ENCODE measurements around the gene JHY.
A peak's percentile ranks its signal among the peaks of the same experiment; 100 is the strongest.

JHY gene

DNA sequence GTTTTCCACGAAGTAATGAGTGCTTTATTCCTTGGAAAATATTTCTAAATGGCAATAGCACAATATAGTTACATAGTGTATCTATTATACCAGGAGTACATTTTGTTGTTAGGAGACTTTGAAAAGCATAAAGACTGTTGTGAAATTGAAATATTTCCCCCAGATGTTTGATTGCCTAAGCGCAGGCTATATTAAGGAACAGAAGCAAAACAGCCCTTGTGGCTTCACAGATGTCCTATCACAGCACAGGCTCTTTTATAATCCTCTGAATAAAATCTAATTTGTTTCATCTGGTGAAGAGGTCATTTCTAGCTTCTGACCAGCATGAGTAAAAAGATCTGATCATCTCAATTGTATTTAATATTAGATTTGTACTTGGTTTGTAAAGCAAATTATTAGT lies 50.9 kb downstream of the JHY start:
- no peak overlapping the region for H3K27ac ChIP-seq
- DNase-seq (ENCODE audit: low read depth, low spot score), result no peak

GRCh38 chr11:122937983-122938382 lies 55.4 kb downstream of the JHY start:
- no peak for DNase-seq (ENCODE audit: low read depth, low spot score)
- no peak overlapping the region for H3K27ac ChIP-seq

DNA sequence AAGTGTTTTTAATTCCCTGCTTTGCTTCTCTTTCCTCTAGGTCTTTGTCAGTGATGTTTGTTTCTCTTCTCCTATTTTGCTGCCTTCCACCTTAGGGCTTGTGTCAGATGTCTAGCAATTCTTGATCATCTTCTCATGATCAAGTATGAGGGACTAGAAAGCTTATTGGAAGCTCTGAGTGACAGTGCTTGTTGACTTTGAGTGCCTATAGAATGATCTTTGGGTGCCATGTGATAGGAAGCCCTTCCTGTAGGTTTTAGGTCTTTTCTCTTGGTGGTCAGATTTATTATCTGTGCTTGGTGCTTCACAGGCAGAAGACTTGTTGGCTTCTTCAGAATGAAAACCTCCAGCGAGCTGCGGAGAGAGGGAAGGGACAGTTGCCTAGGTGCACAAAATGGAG lies 56.0 kb downstream of the JHY start:
- no peak for DNase-seq (ENCODE audit: low read depth, low spot score)
- no peak overlapping the region for H3K27ac ChIP-seq

GRCh38 chr11:122951211-122951610 lies 68.7 kb downstream of the JHY start:
- no peak overlapping the region for H3K27ac ChIP-seq
- no peak for DNase-seq (ENCODE audit: low read depth, low spot score)

DNA sequence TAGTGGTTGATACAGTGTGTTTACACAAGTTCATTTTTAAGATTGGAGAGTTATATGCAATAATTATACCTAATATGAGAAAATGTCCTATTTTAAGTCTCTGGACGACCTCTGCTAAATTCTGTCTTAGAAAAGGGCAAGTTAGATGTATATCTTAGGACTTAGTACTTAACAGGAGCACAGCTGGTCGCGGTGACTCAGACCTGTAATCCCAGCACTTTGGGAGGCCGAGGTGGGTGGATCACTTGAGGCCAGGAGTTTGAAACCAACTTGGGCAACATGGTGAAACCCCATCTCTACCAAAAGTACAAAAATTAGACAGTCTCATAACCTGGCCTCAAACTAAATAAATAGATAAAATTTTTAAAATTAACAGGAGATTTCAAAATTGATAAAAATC lies 71.9 kb downstream of the JHY start:
- no peak overlapping the region for H3K27ac ChIP-seq
- no peak for DNase-seq (ENCODE audit: low read depth, low spot score)

DNA sequence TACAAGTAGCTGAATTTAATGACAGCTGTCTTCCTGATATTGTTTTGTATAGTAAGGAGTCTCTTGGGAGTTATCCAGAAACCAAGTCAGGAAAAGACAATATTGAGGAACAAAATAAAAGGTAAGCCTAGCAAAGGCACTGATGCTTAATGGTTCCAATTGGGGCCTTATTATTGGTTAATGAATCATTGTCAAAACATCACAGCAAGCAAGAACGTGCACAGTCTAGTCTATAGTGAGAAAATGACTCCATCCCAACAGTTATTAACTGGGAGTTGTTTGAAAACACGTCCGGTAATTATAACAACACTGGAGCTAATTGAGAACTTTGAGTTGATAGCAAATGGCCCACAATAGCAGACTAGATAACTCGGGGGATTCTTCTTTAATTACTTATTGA lies 81.4 kb downstream of the JHY start:
- DNase-seq (ENCODE audit: low read depth, low spot score), result peak; percentile 1

DNA sequence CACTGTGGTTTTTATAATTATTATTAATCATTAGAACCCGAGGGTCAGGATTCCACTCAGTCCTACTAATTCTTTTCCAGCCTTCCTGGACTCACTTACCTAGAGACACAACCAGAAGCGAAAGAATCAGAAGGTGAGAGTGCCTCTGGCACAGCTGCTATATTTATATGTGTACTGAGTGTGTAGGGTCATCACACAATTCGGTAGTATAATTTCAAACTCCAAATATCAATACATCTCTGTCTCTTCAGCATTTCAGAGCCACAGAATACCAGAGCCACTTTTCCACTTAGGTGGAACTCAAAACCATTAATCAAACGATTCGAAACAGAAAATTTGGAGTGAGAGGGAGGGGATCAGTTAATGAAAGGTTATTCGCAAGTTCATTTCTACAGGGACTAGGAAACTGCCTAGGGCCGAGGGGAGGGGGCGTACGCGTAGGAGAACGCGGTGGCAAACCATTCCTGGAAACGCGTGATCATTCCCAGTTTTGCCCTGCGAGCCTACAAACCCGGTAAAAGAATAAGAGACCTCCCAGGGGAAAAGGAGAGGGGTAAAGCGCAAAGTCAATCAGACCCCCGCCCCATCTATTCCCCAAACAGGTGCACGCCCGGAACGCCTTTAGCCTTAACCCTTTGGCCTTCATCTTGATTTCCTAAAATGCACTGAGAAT lies 93.6 kb downstream of the JHY start:
- no peak overlapping the region for H3K27ac ChIP-seq
- no peak for DNase-seq (ENCODE audit: low read depth, low spot score)

More for the DNA sequence above, 81.4 kb downstream of the JHY start:
- no peak overlapping the region for H3K27ac ChIP-seq

- H3K27ac ChIP-seq, result no peak overlapping the region
- no peak for DNase-seq (ENCODE audit: low read depth, low spot score)
Measured at GRCh38 chr11:122976734-122977469, 94.3 kb downstream of the JHY start.

DNA sequence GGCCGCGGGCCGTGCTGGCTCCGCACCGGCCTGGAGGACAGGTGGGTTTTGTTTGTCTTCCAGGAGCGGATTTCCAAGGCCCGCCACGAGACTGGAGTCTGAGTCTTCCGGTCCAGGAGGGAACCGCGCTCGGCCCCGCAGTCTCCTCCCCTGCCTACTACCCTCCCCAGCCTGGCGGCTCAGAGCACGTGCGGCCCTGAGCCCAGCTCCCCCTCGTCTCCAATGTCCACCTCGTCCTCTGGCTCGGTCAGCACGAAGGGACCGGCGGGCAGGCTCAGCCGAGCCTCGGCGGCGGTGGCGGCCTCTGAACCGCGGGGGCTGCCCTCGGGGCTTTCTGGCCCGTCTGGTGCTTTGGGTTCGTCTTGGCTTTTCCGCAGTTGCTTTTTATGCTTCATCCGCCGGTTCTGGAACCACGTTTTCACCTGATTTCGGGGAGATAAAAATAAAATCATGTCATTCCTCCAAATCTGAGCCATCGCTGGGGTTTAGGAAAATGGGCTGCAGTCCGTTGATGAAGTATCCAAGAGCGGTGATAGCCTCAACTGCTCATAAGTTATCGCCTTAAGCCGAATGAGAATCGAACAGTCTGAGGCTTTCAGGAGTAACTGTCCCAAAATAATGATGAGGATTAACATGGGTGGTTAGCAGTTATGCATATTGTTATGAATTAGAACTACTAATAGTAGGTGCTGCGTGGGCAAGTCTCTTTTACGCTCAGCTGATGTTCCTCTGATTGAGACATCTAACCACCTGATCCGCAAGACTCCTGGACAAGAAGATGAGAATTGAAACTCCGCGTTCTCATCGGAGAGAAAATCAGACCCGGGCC lies 95.1 kb downstream of the JHY start:
- no peak for DNase-seq (ENCODE audit: low read depth, low spot score)
- no peak overlapping the region for H3K27ac ChIP-seq

- no peak overlapping the region for H3K27ac ChIP-seq
Measured at GRCh38 chr11:122978299-122978620, 95.7 kb downstream of the JHY start.

GRCh38 chr11:122979103-122979814 lies 96.7 kb downstream of the JHY start:
- no peak for DNase-seq (ENCODE audit: low read depth, low spot score)
- H3K27ac ChIP-seq, result no peak overlapping the region

More at GRCh38 chr11:122978299-122978620, 95.7 kb downstream of the JHY start:
- no peak for DNase-seq (ENCODE audit: low read depth, low spot score)

- DNase-seq (ENCODE audit: low read depth, low spot score), result no peak
- no peak overlapping the region for H3K27ac ChIP-seq
Measured at GRCh38 chr11:122979815-122980595, 97.4 kb downstream of the JHY start.

- DNase-seq (ENCODE audit: low read depth, low spot score), result peak; percentile 0
- no peak within 1 kb of the TSS for H3K27ac ChIP-seq
Measured at GRCh38 chr11:122981388-122982264, 99.1 kb downstream of the JHY start, which contains the start of gene BSX. Gene BSX, minus strand, starts transcription at chr11:122981834. Its CDS starts 163 bp downstream, at chr11:122981671.

DNA sequence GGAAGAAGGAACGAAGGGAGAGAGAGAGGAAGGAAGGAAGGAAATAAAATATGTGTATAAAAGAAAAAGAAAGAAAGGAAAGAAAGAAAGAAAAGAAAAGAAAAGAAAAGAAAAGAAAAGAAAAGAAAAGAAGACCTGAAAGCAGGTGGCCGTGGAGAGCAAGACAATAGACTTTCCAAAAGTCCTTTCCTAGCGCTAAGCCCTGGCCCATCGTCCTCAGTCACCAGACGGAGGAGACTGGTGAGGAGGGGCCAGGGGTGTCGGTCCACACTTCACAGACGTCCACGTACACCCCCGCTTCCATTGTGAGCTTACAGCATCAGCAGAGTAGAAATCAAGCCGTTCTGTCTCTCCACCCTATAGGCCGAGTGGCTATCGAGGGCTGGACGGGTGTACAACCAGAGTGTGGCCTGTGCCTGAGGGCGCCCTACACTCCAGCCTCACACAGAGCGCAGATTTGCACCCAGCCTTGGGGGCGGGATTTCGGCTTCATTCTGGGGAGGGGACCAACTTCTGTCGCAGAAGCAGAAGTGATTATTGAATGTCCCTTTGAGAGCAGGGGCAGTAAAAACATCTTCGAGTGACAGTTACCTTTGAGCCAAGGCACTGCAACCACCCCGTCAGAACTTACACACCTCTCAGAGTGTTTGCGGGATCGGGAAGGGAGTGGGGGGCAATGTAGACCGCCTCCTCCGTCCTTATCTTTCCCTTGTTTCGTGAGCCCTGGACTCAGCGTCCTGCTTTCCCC lies 101.1 kb downstream of the JHY start:
- DNase-seq (ENCODE audit: low read depth, low spot score), result no peak
- no peak overlapping the region for H3K27ac ChIP-seq

DNA sequence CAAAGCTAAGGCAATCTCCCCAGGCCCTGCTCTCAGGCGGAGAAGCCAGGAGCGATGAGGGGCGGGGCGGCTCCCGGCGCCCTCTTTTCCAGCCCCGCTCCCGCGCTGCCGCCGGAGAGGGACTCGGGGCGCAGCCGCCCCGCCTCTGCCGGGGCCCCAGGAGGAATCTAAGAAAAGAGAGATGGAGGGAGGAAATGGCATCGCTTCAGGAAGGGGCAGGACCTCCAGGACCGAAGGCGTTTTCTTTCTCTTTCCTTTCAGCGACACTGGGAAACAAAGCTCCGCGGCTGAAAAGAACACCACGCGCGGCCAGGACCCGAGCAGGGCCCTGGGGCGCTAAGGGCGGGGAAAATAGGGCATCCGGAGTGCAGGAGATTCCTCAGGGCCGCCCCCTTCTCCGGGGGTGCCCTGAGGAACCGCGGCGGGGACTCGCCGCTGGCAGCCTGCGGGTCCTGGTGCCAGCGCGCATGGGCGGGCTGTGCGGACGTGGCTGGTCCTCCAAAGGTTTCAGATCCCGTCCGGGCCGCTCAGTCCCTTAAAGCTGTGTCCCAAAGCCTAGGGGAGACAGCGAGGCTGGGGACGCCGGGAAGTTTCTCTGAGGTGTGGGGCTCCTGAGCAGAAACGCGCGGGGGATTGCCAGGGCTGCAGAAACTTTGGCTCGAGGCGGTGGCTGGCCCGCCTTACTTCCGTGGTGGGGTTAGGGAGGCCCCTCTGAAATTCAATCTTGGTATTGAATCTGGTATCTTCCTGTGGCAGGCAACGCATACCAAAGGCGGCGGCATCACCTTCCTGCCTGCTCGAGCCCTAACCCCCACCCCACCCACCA lies 101.8 kb downstream of the JHY start:
- H3K27ac ChIP-seq, result no peak overlapping the region
- no peak for DNase-seq (ENCODE audit: low read depth, low spot score)

DNA sequence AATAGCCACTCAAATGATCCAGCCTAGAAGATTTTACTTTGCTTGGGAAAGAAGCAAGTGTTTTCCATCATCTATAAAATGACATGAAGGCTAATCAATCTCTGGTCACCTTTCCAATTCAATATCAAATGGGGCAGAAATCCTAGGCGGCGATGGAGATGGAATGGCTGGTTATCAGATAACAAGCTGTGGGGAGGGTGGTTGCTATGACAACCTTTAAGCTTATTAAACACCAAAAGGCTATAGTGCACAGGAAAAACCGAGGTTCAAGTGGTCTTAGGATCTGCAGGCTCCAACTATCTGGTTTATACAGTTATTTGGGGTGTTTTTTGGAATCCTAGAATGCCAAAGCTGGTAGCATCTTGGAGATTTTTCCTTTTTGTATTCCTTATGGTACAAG lies 113.0 kb downstream of the JHY start:
- DNase-seq (ENCODE audit: low read depth, low spot score), result no peak

DNA sequence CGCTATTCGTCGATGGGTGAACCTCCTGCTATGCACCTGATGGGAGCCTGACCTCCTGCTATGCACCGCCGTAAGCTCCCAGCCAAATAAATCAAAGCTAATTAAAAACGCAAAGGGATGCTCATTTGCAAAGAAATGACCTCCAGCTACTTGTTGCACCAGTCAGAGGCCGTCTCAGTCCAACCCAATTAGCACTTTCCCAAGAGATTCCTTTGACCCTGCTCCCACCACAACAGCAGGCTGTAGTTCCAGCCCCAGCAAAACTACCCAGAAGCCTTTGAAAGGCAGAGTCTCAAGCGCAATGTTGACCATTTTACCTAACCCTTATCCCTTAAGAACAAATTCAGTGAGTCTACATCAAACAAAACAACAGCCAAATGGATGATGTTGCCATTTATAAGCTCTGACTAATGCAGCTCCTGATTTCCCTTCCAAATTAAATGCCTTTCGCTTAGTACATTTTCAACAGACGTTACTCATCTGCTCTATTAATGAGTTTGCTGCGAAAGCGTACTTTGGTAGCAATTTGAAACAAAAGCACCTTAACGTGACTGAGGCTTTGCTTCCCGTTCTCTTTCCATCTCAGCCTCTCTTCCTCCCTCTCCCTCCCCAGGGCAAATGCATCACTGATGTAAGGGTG lies 116.3 kb downstream of the JHY start:
- DNase-seq (ENCODE audit: low read depth, low spot score), result no peak
- H3K27ac ChIP-seq, result no peak overlapping the region

More for the DNA sequence above, 113.0 kb downstream of the JHY start:
- no peak overlapping the region for H3K27ac ChIP-seq

All from epithelial cell of prostate (primary cell).